Measurements from ENCODE around the gene RAB15. TPM values are rescaled to one million over a fixed set of nuclear protein-coding genes. Genes with fewer than 3 reads are reported as not detected.
A peak's percentile ranks its signal among the peaks of the same experiment; 100 is the strongest.

The RAB15 gene
- total and polyA plus RNA-seq, 2 of the 8 experiments (the other 6 are each of a cell fraction or from before 2014, with no cell fraction given), result 38.8 to 58.1 TPM

DNA sequence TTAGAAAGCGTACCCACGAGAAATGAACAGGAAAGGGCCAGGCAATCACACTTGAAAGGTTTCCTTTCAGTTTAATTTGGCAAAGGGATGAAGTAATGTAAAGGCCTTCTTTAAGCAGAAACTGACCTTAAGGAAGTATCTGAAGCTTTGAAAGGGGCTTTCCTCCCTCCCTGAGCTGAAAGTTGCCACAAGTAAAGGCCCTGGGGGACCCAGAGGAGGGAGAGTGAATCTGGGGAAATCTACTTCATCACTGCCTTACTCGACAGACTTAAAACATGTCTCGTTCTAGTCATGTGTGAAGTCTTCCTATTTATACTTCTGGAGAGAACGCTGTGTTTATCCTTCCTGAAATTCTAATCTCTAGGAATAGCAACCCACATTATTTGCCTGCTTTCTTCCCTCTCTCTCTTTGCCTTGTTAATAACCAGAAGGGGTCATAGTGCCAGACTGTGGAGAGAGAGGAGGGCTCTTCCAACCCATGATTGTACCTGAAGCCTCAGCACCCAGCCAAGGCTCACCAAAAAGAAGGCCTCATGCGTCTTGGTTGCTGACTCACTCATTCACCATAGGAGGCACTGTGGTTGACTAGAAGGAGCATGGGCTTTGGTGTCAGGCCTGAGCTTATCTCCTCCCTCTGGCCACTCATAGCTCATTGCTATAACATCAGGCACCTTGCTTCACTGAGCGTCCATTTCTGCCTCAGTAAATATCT lies 19.4 kb downstream of the RAB15 start (continued):
- TF ChIP-seq, protein P1, sequence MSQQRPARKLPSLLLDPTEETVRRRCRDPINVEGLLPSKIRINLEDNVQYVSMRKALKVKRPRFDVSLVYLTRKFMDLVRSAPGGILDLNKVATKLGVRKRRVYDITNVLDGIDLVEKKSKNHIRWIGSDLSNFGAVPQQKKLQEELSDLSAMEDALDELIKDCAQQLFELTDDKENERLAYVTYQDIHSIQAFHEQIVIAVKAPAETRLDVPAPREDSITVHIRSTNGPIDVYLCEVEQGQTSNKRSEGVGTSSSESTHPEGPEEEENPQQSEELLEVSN (IDR thresholded peaks at IDR 0.05), result no peak
- TF ChIP-seq TAF7 (optimal IDR thresholded peaks at IDR 0.05; ENCODE audit: borderline replicate concordance, low read depth, low read length) (no peak), SUZ12 (IDR thresholded peaks at IDR 0.05; ENCODE audit: low read length) (no peak), CHD1 (IDR thresholded peaks at IDR 0.05; ENCODE audit: low read depth, low read length) (no peak), KDM1A (IDR thresholded peaks at IDR 0.05; ENCODE audit: borderline replicate concordance, low read length) (no peak), YY1 (IDR thresholded peaks at IDR 0.05; ENCODE audit: low read depth, low read length) (no peak), PHF8 (conservative IDR thresholded peaks at IDR 0.05; ENCODE audit: low read depth, low read length) (no peak), KDM4A (IDR thresholded peaks at IDR 0.05; ENCODE audit: low read depth, low read length, severe bottlenecking) (no peak), SP2 (IDR thresholded peaks at IDR 0.05; ENCODE audit: low read length) (no peak), KDM5A (IDR thresholded peaks at IDR 0.05; ENCODE audit: low read length) (no peak), FOSL1 (IDR thresholded peaks at IDR 0.05; ENCODE audit: insufficient read depth, low read depth, low read length) (no peak), JUN (IDR thresholded peaks at IDR 0.05; ENCODE audit: low read depth, low read length) (no peak), BACH1 (IDR thresholded peaks at IDR 0.05; ENCODE audit: low read length) (peak; percentile 55; the same call in 1 of the 2 replicates), SIX5 (IDR thresholded peaks at IDR 0.05; ENCODE audit: low read depth, low read length) (no peak), ZNF274 (IDR thresholded peaks at IDR 0.05; ENCODE audit: borderline replicate concordance, extremely low read depth, low read length) (no peak), RAD21 (IDR thresholded peaks at IDR 0.05 in 1 of 2, conservative IDR thresholded peaks at IDR 0.05 in 1 of 2; ENCODE audit: low read depth in 2 of 2, low read length in 2 of 2) (peak; percentile 34 to 48; a peak in 3 of 4 replicates), SRF (IDR thresholded peaks at IDR 0.05; ENCODE audit: low read depth, low read length) (no peak)
- TF ChIP-seq, protein P2, sequence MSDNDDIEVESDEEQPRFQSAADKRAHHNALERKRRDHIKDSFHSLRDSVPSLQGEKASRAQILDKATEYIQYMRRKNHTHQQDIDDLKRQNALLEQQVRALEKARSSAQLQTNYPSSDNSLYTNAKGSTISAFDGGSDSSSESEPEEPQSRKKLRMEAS (IDR thresholded peaks at IDR 0.05), result 0 out of 2 replicates have a peak, but pooled peaks have one; percentile 36

Data from H1 (cell line).